ENCODE measurements around the gene ID2.

The ID2 gene

DNA sequence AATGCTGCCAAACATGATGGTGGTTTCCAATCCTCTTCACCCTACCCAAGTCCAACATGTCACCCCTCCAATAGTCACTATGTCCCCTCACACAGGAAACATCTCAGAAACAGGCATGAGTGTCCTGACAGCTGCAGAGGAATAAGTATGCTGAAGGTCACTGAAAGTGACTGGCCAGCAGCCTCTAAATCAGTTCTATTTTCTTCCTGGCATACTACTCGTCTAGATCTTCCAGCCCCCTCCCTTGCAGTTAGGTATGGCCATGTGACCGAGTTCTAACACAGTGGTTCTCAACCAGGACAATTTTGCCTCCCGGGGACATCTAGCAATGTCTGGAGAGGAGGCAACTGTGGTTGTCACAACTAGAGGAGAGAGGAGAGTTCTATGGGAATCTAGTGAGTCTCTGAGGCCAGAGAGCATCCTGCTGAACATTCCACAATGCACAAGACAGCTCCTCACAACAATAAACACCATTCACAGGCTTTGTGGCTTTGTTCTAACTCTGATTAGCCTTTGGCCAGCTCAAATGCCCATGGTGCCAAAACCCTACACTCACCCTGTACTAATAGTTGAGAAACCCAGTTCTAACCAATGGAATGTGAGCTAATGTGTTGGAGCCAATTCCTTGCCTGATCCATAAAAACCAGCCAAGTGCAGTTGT lies 12.6 kb upstream of the ID2 start:
- DNase-seq (ENCODE audit: low read depth), result no peak

- DNase-seq (ENCODE audit: low read depth), result no peak
Measured at GRCh38 chr2:8670580-8670979, 11.3 kb upstream of the ID2 start.

GRCh38 chr2:8671176-8671575 lies 10.7 kb upstream of the ID2 start:
- no peak for DNase-seq (ENCODE audit: low read depth)

GRCh38 chr2:8671802-8672201 lies 10.1 kb upstream of the ID2 start:
- no peak for DNase-seq (ENCODE audit: low read depth)

GRCh38 chr2:8672940-8673339 lies 8.9 kb upstream of the ID2 start:
- no peak for DNase-seq (ENCODE audit: low read depth)

DNA sequence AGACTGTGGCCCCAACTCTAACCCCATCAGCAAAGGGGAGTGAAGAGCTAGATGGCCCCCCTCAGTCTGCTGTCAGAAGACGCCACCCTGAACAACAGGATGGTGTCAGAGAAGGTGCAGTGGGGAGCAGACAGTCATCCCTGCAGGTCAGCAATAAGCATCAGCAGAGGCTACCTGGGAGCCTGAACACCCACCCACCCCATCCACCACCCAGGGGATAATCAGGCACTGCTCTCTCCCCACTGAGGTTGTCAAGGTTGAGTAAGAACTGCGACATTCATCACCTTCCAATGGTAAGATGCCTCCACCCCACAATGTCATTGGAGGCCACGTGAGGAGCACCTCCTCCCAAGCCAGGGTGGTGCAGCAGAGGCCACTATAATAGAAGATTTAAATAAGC lies 8.5 kb upstream of the ID2 start:
- no peak for DNase-seq (ENCODE audit: low read depth)

GRCh38 chr2:8674420-8675009 lies 7.3 kb upstream of the ID2 start:
- no peak for DNase-seq (ENCODE audit: low read depth)

DNA sequence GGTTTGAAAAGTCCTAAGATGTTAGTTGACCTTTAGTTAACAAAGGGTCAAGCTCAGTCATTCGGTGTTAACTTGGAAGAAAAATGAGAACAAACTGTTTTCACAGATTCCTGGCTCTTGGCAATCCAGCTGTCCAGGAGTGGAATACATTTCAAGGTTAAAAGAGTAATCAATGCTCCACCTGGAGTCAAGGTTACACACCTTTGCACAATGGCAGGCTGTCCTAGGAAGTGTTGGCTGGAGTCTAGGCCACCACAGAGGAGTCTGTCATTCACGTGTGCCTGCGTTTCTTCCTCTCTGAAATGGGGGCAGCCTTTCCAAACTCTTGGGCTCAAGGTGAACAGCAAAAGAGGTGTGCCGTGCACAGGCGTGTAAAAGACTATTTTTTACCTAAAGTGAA lies 6.3 kb upstream of the ID2 start:
- no peak for DNase-seq (ENCODE audit: low read depth)

GRCh38 chr2:8676191-8676920 lies 5.5 kb upstream of the ID2 start:
- no peak for DNase-seq (ENCODE audit: low read depth)

- DNase-seq (ENCODE audit: low read depth), result no peak
Measured at GRCh38 chr2:8676921-8677645, 4.8 kb upstream of the ID2 start.

DNA sequence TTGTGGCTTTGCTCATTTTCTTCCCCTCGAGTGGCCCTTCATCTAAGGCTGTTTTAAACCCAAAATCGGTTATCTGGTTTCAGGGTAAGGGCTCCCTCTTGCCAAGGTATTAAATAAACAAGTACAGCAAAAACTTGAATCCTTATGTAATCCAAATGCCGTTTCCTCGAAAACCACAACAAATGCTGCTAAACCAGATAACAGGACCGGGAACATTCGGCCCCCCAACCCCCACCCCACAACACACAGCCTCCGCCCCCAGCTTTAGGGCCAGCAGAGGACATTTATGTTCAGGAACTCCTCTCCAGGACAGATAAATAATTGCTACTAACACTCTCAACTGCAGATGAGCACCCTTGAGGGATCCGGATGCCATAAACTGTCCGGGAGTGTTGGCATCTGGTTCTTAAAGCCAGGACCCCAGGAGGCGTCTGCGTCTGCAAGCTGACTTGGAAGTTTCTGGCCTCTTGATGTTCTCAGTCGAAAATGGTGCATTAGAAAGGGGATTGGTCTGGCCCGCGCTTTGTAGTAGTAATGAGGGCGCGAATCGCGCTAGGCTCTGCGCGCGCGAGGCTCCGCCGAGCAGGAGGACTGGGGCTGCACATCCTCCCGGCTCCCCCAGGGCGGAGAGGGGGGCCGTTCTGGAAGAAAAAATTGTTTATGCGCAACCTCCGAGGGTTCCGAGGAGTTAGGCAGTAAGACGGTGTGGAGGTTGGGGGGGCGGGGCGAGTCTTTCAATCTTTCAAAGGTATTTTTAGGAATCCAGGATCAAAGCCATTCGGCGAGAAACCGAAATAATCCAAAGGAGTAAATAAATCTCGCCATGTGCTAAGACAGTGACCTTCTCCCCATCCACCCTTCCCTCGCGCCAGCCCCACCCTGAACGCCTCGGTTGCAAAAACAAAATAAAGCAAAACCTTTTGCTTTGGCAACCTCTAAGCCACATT lies 3.9 kb upstream of the ID2 start:
- no peak for DNase-seq (ENCODE audit: low read depth)

DNA sequence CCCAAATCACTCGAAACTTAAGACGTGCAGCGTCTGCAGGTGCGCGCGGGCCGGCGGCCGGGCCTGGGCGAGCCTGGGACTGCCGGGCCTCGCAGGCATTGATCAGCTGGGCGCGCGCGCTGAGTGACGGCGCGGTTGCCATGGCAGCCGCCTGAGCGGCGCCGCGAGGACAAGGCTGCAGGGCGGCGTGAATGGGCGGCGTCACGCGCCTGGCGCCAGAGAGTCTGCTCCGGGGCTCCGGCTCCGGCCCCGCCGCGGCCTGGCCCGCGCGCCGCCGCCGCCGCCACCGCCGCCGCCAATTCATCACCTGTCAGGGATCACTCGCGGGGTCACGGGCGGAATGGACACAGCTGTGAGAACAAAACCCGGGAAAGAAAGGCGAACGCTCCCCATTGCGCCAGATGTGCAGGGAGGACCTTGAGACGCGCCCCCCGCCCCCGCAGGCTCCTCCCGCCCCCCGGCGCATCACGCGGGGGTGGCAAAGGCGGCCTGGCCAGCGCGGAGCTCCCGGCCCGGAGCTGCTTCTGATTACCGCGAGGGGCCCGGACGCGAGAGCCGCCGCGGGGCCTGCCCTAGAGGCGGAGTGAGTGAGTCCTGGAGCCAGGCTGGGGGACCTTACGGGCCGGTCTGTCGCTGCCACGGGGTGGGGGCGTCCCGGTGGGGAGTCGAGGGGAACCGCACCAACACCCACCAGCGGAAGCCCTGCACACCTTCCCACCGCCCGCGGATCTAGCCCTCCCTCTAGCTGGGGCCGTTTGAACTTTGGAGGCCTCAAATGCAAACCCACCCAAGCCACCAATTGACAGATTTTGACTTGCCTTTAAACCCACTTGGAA lies 2.9 kb upstream of the ID2 start:
- DNase-seq (ENCODE audit: low read depth), result peak; percentile 69

GRCh38 chr2:8679567-8679826 lies 2.4 kb upstream of the ID2 start:
- no peak for DNase-seq (ENCODE audit: low read depth)

DNA sequence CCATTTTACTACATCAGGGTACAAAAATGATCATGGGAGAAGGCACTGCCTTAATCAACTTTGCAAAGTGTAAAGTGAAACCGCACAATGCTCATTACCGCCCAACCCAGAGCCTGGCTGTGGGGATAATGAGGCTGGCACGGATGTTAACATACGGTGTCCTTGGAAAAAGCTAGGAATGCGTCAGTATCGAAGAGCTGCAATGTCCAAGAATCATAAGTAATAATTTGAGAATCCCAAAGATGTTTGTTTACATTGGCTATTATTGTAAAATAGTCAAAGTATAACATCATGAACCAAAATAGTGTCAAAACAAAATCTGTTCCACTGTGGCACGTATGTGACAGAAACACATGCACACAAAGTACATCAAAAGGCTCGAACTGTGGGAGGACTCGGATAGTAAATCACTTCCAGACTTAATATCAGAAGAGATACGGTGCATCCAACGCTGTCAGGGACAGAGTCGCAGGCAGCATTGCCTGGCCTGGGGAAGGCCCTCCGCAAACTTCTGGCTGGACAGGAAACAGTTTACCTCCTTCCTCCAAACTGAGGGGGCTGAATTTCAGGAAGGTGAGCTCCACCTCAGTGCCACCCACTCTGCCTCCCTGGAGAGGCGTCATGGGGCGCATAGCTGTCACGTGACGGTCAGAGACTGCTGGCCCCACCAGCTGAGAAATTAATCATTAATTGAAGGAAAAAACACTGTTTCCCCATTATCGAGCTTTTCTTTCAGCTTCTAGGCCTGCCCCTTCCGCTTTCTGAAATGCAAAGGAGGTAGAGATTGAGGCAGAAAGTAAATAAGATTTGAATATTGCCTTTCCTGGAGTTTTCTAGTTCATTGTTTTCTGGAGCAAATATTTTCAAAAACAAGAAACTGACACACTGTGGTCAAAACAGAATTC lies 1.8 kb upstream of the ID2 start:
- no peak for DNase-seq (ENCODE audit: low read depth)

DNA sequence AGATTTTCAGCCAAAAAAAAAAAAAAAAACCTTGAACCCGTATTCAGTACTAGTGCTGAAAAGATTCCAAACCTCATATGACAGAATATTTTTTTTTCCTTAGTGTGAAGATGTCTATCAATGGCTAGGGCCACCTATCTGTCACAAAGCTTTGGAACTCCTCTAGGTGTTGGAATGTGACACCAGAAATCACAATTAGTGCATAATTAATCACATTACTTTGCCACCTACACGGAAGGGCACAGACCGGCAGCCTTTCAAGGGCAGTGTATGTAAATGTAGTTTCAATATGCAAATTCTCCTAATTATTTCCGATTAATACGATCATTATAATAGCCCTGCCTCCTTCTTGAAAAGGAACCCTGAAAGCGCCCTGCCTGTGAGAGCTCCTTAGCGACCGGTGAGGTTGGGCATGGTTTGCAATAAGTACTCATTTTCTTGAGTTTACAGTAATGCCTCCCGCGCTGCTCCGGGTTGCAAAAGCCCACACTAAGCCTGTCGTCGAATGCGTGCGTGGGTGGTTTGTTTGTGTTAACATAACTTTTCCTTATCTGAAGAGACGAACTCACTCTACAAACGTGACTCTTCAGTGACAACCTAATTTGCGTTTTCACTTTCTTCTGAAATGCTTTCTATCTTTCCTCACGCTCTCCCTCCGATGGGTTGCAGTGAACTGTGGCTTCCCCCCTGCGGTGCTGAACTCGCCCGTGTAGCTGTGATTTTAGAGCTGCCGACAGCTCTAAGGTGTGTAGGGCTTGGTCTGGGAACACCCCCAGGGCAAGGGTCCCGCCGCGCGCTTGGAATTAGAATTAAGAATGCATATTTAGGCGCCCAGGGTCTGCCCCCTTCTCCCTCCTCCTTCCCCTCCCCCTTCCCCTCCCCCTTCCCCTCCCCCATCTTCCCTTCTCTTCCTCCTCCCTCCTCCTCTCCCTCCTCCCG lies 765 bp upstream of the ID2 start:
- peak; percentile 45 for DNase-seq (ENCODE audit: low read depth)

DNA sequence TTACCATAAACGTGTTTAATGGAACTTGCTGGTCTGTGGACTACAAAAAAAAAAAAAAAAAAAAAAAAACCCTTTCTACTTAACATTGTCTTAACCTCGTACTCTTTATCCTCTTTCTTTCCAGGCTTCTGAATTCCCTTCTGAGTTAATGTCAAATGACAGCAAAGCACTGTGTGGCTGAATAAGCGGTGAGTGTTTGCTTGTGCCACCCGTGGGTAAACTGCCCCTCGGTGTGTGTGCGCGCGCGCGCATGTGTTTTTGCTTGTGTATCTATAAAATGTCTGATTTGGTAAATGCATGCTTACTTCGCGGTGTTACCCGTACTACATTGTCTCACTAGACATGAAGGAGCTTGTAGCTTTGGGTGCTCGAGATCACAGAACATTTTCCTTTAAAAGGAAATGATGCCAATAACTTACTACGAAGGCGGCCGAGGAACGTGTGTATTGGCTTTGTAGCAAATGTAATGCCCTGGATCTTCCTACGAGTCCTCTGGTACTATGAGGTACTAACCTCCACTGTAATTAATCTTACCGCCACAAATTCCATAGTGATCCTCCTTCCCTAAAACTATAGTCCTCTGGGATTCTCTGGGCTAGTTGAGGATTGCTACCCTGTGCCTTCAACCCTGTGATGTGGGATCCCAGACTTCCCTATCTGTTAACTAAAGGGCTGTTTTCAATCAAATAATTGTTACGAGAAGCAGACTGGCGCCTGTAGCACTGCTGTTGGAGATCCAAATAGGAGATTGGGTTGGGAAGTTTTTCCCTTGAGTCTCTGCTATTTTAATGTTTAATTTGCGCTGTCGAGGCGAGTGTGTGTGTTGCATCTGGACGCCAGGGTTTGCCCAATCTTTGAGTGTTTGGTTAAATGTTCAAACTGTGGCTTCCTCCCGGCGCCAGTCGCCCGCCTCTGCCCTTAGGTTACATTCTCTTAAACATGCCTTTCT lies 1.1 kb downstream of the ID2 start:
- peak; percentile 20 for DNase-seq (ENCODE audit: low read depth)

- DNase-seq (ENCODE audit: low read depth), result no peak
Measured at GRCh38 chr2:8684540-8684877, 2.7 kb downstream of the ID2 start.
